SK-N-SH (cell line): ENCODE results near the gene PDGFRA. TPM values are rescaled to one million over a fixed set of nuclear protein-coding genes. Genes with fewer than 3 reads are reported as not detected.
A peak's percentile ranks its signal among the peaks of the same experiment; 100 is the strongest.

Experiments used
- CTCF ChIA-PET: fragments of 300-600, 350-600 bp; formaldehyde crosslinking; extraction: SDS; loops from one replicate; lab custom pipeline; 2021; lab: Yijun Ruan, JAX
- POLR2A ChIA-PET: fragments of 350-600 bp; sonication (Branson Sonifier 250); formaldehyde crosslinking; extraction: SDS; loops from one replicate; lab custom pipeline; 2020; ENCODE audit warnings: antibody characterized with exemption, inconsistent platforms; lab: Yijun Ruan, JAX
- DNase-seq: peaks from one replicate; pipeline ENCODE4 v3.0.0; 2012
- H2AFZ ChIP-seq: fragments of 200-600 bp; sonication (generic); 2 replicates; pipeline ENCODE4 v1.8.1; 2016; ENCODE audit warnings: antibody characterized with exemption, mild to moderate bottlenecking, low read depth
- H3F3A ChIP-seq: fragments of 200-600 bp; sonication (generic); replicated peaks from 2 replicates; pipeline ENCODE3; 2016; ENCODE audit warnings: antibody characterized with exemption, mild to moderate bottlenecking; ENCODE audit not compliant: insufficient read depth
- H3K27ac ChIP-seq, 2 experiments: fragments of 200-500 bp in 1 of 2; fragments of 200-600 bp in 1 of 2; sonication (Bioruptor generic) in 1 of 2; sonication (generic), shearing (Covaris generic) in 1 of 2; 2 replicates each; pipeline versions ENCODE4 v1.5.1 to v1.6.1; 2014 to 2016; ENCODE audit warnings: low read depth in 2 of 2, inconsistent platforms in 1 of 2, low read length in 1 of 2, mild to moderate bottlenecking in 1 of 2, mixed read lengths in 1 of 2
- H3K27me3 ChIP-seq: fragments of 200-600 bp; sonication (generic), shearing (Covaris generic); 2 replicates; pipeline ENCODE4 v1.6.1; 2016; ENCODE audit warnings: mixed run types; ENCODE audit not compliant: insufficient read depth
- H3K36me3 ChIP-seq, 2 experiments: fragments of 200-500 bp in 1 of 2; fragments of 200-600 bp in 1 of 2; sonication (Bioruptor generic) in 1 of 2; sonication (generic) in 1 of 2; replicated peaks in 1 of 2; 2 replicates each; pipeline versions ENCODE3 to v1.5.1; 2014 to 2016; ENCODE audit warnings: low read length in 1 of 2, mild to moderate bottlenecking in 1 of 2; ENCODE audit not compliant: insufficient read depth in 2 of 2, control insufficient read depth in 1 of 2
- H3K4me1 ChIP-seq, 2 experiments: fragments of 200-500 bp in 1 of 2; fragments of 200-600 bp in 1 of 2; sonication (Bioruptor generic) in 1 of 2; sonication (generic), shearing (Covaris generic) in 1 of 2; 2 replicates each; pipeline versions ENCODE4 v1.5.1 to v1.6.1; 2014 to 2016; ENCODE audit warnings: low read depth in 1 of 2, low read length in 1 of 2, mixed run types in 1 of 2; ENCODE audit not compliant: insufficient read depth in 2 of 2, control insufficient read depth in 1 of 2
- H3K4me2 ChIP-seq: fragments of 200-600 bp; sonication (generic), shearing (Covaris generic); 2 replicates; pipeline ENCODE4 v1.6.1; 2017; ENCODE audit warnings: mixed run types
- H3K4me3 ChIP-seq, 2 experiments: fragments of 200-500 bp in 1 of 2; fragments of 200-600 bp in 1 of 2; sonication (Bioruptor generic) in 1 of 2; sonication (generic), shearing (Covaris generic) in 1 of 2; 2 replicates each; pipeline versions ENCODE4 v1.5.1 to v1.8.1; 2014 to 2016; ENCODE audit warnings: low read depth in 2 of 2, inconsistent platforms in 1 of 2, low read length in 1 of 2, mild to moderate bottlenecking in 1 of 2, mixed read lengths in 1 of 2, moderate library complexity in 1 of 2
- H3K79me2 ChIP-seq: fragments of 200-600 bp; sonication (generic); 2 replicates; pipeline ENCODE4 v1.8.1; 2017; ENCODE audit warnings: mild to moderate bottlenecking; ENCODE audit not compliant: insufficient read depth
- H3K9ac ChIP-seq: fragments of 200-600 bp; sonication (generic); 2 replicates; pipeline ENCODE4 v1.6.1; 2017; ENCODE audit warnings: mixed run types
- H3K9me2 ChIP-seq: fragments of 200-600 bp; sonication (generic); 2 replicates; pipeline ENCODE4 v1.6.1; 2017; ENCODE audit warnings: mixed run types
- H3K9me3 ChIP-seq: fragments of 200-600 bp; sonication (generic); 2 replicates; pipeline ENCODE4 v1.6.1; 2017; ENCODE audit warnings: mixed run types, mild to moderate bottlenecking, moderate library complexity
- H4K20me1 ChIP-seq: fragments of 200-600 bp; sonication (generic); 2 replicates; pipeline ENCODE4 v1.6.1; 2017; ENCODE audit warnings: mild to moderate bottlenecking, mixed run types; ENCODE audit not compliant: insufficient read depth
- CTCF ChIP-seq: fragments of 200-600 bp; sonication (generic); IDR thresholded peaks from 2 replicates; pipeline ENCODE4 v1.6.1; 2017; ENCODE audit warnings: antibody characterized with exemption, mild to moderate bottlenecking, moderate library complexity
- ELF1 ChIP-seq: IDR thresholded peaks from 2 replicates; pipeline ENCODE4 v1.4.0; 2012
- EP300 ChIP-seq, 2 experiments: IDR thresholded peaks; 2 replicates each; pipeline versions ENCODE4 v1.4.0 to v1.6.1; 2012; ENCODE audit warnings: borderline replicate concordance in 1 of 2, low read depth in 1 of 2, low read length in 1 of 2
- FOSL2 ChIP-seq: IDR thresholded peaks from 2 replicates; pipeline ENCODE4 v1.4.0; 2012; ENCODE audit warnings: low read depth, mild to moderate bottlenecking, moderate library complexity, borderline replicate concordance
- FOXJ3 ChIP-seq: sonication (generic); formaldehyde crosslinking; IDR thresholded peaks from 2 replicates; pipeline ENCODE4 v1.5.1; 2020; ENCODE audit warnings: mild to moderate bottlenecking, missing genetic modification reagents
- FOXM1 ChIP-seq: IDR thresholded peaks from 2 replicates; pipeline ENCODE4 v1.4.0; 2012; ENCODE audit warnings: low read depth, mild to moderate bottlenecking
- GABPA ChIP-seq: IDR thresholded peaks from 2 replicates; pipeline ENCODE4 v1.4.0; 2012; ENCODE audit warnings: low read depth, mild to moderate bottlenecking
- GATA2 ChIP-seq: sonication (generic); formaldehyde crosslinking; IDR thresholded peaks from 2 replicates; pipeline ENCODE4 v1.5.0; 2020; ENCODE audit warnings: mild to moderate bottlenecking, missing genetic modification reagents
- MAX ChIP-seq: IDR thresholded peaks from 2 replicates; pipeline ENCODE4 v1.4.0; 2012; ENCODE audit warnings: low read depth
- MEF2A ChIP-seq: IDR thresholded peaks from 2 replicates; pipeline ENCODE4 v1.4.0; 2012; ENCODE audit warnings: low read depth, borderline replicate concordance
- MXI1 ChIP-seq: IDR thresholded peaks from 2 replicates; pipeline ENCODE4 v1.6.1; 2012; ENCODE audit warnings: mild to moderate bottlenecking, low read depth, low read length, improper control_type of control experiment
- NFIC ChIP-seq: IDR thresholded peaks from 2 replicates; pipeline ENCODE4 v1.4.0; 2012; ENCODE audit warnings: borderline replicate concordance
- RAD21 ChIP-seq: IDR thresholded peaks from 2 replicates; pipeline ENCODE4 v1.6.1; 2012; ENCODE audit warnings: mild to moderate bottlenecking, low read length
- RCOR1 ChIP-seq: fragments of 150-350 bp; IDR thresholded peaks from 2 replicates; pipeline ENCODE4 v1.6.1; 2017; ENCODE audit warnings: antibody characterized with exemption, low read length
- RFX5 ChIP-seq: IDR thresholded peaks from 2 replicates; pipeline ENCODE4 v1.6.1; 2012; ENCODE audit warnings: mild to moderate bottlenecking, improper control_type of control experiment, low read length
- RXRA ChIP-seq: IDR thresholded peaks from 2 replicates; pipeline ENCODE4 v1.4.0; 2012; ENCODE audit warnings: low read depth, mild to moderate bottlenecking, borderline replicate concordance
- SIN3A ChIP-seq: IDR thresholded peaks from 2 replicates; pipeline ENCODE4 v1.6.1; 2012; ENCODE audit warnings: low read depth, mild to moderate bottlenecking, low read length, moderate library complexity, borderline replicate concordance
- SMC3 ChIP-seq: IDR thresholded peaks from 2 replicates; pipeline ENCODE4 v1.6.1; 2012; ENCODE audit warnings: low read depth, low read length, improper control_type of control experiment
- TAF1 ChIP-seq: IDR thresholded peaks from 2 replicates; pipeline ENCODE4 v1.6.1; 2012; ENCODE audit warnings: low read depth, mild to moderate bottlenecking, low read length, moderate library complexity, borderline replicate concordance
- TEAD4 ChIP-seq: IDR thresholded peaks from 2 replicates; pipeline ENCODE4 v1.4.0; 2012; ENCODE audit warnings: mild to moderate bottlenecking, borderline replicate concordance; ENCODE audit not compliant: insufficient read depth
- YY1 ChIP-seq: IDR thresholded peaks from 2 replicates; pipeline ENCODE4 v1.4.0; 2012; ENCODE audit warnings: low read depth, mild to moderate bottlenecking
- WGBS: methylation state at CpG from one replicate; pipeline ENCODE4 v1.1.6; 2017; ENCODE audit warnings: low lambda C conversion rate; 5-methylcytosine and 5-hydroxymethylcytosine counted together
- polyA plus RNA-seq, 3 experiments: library from polyadenylated mRNA; depleted of rRNA; stranded (reverse); fragments of >200 nt; gene quantifications; 2 replicates each; pipeline ENCODE4 v1.2.3, GENCODE V29; 2012
- TF ChIP-seq, protein P1 (sequence below): fragments of 150-350 bp; IDR thresholded peaks from 2 replicates; pipeline ENCODE4 v1.6.1; 2017; ENCODE audit warnings: antibody characterized with exemption, low read length, low read depth, borderline replicate concordance

PDGFRA gene
- polyA plus RNA-seq, 1 of the 3 experiments (the other 2 are of a cell fraction), result 25.3 TPM

DNA sequence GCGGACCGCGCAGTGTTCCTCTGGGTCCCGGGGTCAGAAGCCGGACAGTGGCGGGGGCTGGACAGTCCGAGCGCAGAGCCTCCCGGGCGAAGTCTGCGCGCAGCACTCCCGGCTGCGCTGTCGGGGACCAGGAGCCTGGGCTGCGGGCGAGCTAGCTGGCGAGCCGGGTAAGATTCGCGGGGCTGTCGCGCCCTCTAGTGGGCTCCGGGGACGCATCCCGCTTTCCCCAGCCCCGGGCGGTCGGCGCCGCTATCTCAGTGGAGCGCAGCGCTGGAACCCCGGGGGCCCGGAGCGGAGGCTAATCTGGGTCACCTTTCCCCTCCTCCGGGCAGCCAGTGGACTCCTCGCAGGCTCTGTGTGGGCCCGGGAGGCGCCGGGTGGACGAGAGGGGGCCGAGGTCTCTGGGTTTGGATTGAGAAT is 4.2 kb downstream of the PDGFRA start (continued):
- TF ChIP-seq FOSL2 (no peak), GABPA (no peak), TAF1 (no peak), GATA2 (CRISPR knock-in tag) (peak; percentile 38), MAX (no peak), TEAD4 (no peak), EP300 (IDR thresholded peaks at IDR 0.05; ENCODE audit: borderline replicate concordance in 1 of 2, low read depth in 1 of 2, low read length in 1 of 2) (0 out of 4 replicates have a peak, but pooled peaks of 1 of the 2 experiments have one; percentile 20), NFIC (0 out of 2 replicates have a peak, but pooled peaks have one; percentile 9), SMC3 (peak; percentile 58), RXRA (0 out of 2 replicates have a peak, but pooled peaks have one; percentile 10), RFX5 (no peak)
- TF ChIP-seq, all 33 proteins: peak for 12

GRCh38 chr4:54233697-54234496 is 4.8 kb downstream of the PDGFRA start:
- 2% methylated on average over 51 of the region's 67 CpGs for WGBS
- CTCF ChIA-PET, result interaction anchor here (0.6 to 5.5 kb wide), 111 partner anchors 8 to 1989 kb away, joined by 3 to 152 read pairs (median 4); partner anchors contain the start of genes FIP1L1 and SCFD2
- H3K79me2 ChIP-seq, result peaks cover 68% of the 10 kb centered on the region

More at GRCh38 chr4:54233697-54234496, 4.8 kb downstream of the PDGFRA start:
- Histone ChIP-seq H4K20me1 (peaks cover 42% of the 10 kb centered on the region), H3K9ac (peak overlapping the region; percentile 62; the same call in 1 of the 2 replicates), H3K4me2 (peak overlapping the region; percentile 92), H3K9me2 (no peaks in the 10 kb centered on the region), H3K4me3 (peak overlapping the region; percentile 64 to 85), H3K4me1 (peaks cover 6 to 8% of the 10 kb centered on the region in 2 experiments; a peak in 3 of 4 replicates), H3K27ac (peak overlapping the region; percentile 72 to 91; a peak in 3 of 4 replicates), H3F3A (peaks cover 8% of the 10 kb centered on the region), H3K36me3 (no peaks in the 10 kb centered on the region), H3K27me3 (no peaks in the 10 kb centered on the region), H3K9me3 (no peaks in the 10 kb centered on the region), H2AFZ (no peak overlapping the region; the same call in 1 of the 2 replicates)
- POLR2A ChIA-PET, result interaction anchor here (0.7 to 2.0 kb wide), 5 partner anchors 328 to 1667 kb away, joined by 3 to 8 read pairs (median 4); no protein-coding TSS in a partner anchor
- peak; percentile 76 for DNase-seq
- TF ChIP-seq GATA2 (CRISPR knock-in tag) (no peak), FOSL2 (no peak), GABPA (no peak), SMC3 (peak; percentile 63), NFIC (no peak), CTCF (peak; percentile 88), SIN3A (no peak), ELF1 (no peak), MXI1 (peak; percentile 63), FOXJ3 (CRISPR knock-in tag) (no peak), YY1 (no peak), RXRA (no peak), MEF2A (no peak), RCOR1 (0 out of 2 replicates have a peak, but pooled peaks have one; percentile 45), RAD21 (peak; percentile 86), FOXM1 (no peak)
- TF ChIP-seq, protein P1, sequence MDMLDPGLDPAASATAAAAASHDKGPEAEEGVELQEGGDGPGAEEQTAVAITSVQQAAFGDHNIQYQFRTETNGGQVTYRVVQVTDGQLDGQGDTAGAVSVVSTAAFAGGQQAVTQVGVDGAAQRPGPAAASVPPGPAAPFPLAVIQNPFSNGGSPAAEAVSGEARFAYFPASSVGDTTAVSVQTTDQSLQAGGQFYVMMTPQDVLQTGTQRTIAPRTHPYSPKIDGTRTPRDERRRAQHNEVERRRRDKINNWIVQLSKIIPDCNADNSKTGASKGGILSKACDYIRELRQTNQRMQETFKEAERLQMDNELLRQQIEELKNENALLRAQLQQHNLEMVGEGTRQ, result no peak
